GM12801 (cell line): ENCODE results near the gene LIX1.

Experiments used
- CTCF ChIP-seq: IDR thresholded peaks from one replicate; pipeline ENCODE4 v1.5.1; 2011; ENCODE audit warnings: control low read depth; ENCODE audit not compliant: insufficient read length; ENCODE audit errors: extremely low read depth

The LIX1 gene

GRCh38 chr5:97077246-97077645 lies 65.2 kb downstream of the LIX1 start:
- TF ChIP-seq CTCF: no peak

GRCh38 chr5:97076098-97076497 lies 66.3 kb downstream of the LIX1 start:
- no peak for TF ChIP-seq CTCF

- TF ChIP-seq CTCF: no peak
Observed at GRCh38 chr5:97075649-97076048, 66.8 kb downstream of the LIX1 start.

- TF ChIP-seq CTCF: no peak
Observed at GRCh38 chr5:97074859-97075489, 67.4 kb downstream of the LIX1 start.

- TF ChIP-seq CTCF: no peak
Observed at GRCh38 chr5:97073420-97073819, 69.0 kb downstream of the LIX1 start.

GRCh38 chr5:97072696-97073095 lies 69.7 kb downstream of the LIX1 start:
- TF ChIP-seq CTCF: no peak

- TF ChIP-seq CTCF: no peak
Observed at GRCh38 chr5:97071993-97072392, 70.4 kb downstream of the LIX1 start.

GRCh38 chr5:97071101-97071500 lies 71.3 kb downstream of the LIX1 start:
- no peak for TF ChIP-seq CTCF
